Colonic mucosa (tissue), 4 donors: ENCODE results near the gene NRG3. TPM values are rescaled to one million over a fixed set of nuclear protein-coding genes. Genes with fewer than 3 reads are reported as not detected.

Experiments
- DNase-seq: peaks from one replicate; pipeline ENCODE4 v3.0.0-alpha.2; 2020
- H3K27ac ChIP-seq: fragments of 200-600 bp; one replicate; pipeline ENCODE4 v1.8.0; 2021
- H3K27me3 ChIP-seq: fragments of 200-600 bp; one replicate; pipeline ENCODE4 v1.8.0; 2021
- H3K36me3 ChIP-seq: fragments of 200-600 bp; one replicate; pipeline ENCODE4 v1.8.0; 2021
- H3K4me1 ChIP-seq: fragments of 200-600 bp; one replicate; pipeline ENCODE4 v1.8.0; 2021; ENCODE audit warnings: mild to moderate bottlenecking
- H3K4me3 ChIP-seq: fragments of 200-600 bp; one replicate; pipeline ENCODE4 v1.8.0; 2021
- H3K9ac ChIP-seq, 2 donors: one replicate each; pipeline ENCODE4 v1.7.0; 2013; ENCODE audit warnings: control low read depth in 2 of 2, low read depth in 2 of 2, low read length in 2 of 2
- H3K9me3 ChIP-seq: fragments of 200-600 bp; one replicate; pipeline ENCODE4 v1.8.0; 2021
- CTCF ChIP-seq: fragments of 200-600 bp; IDR thresholded peaks from one replicate; pipeline ENCODE4 v1.8.0; 2022; ENCODE audit warnings: antibody characterized with exemption, mild to moderate bottlenecking
- intact Hi-C: fragments of 100-400 bp; cut with DNase I; formaldehyde crosslinking; loops from one replicate; pipeline ENCODE4 v1.14.1; 2022
- total RNA-seq, 2 donors: library from RNA; stranded (reverse); fragmentation: NEBNext Ultra II Directional in 1 of 2; extraction: Animal tissue kit (Norgen Biotek cat#: 25700) in 1 of 2; gene quantifications; one replicate each; pipeline ENCODE4 v1.2.1, GENCODE V29; 2021
- donor health status: healthy.
- donor health status: DM: no; HTN: no; CAD: no.
- donor health status: DM: no; HTN: no; CAD: no.

Gene NRG3
- total RNA-seq, 2 donors from 2014 or later = 0.24 TPM; not detected in 1

- DNase-seq = no peak
- Histone ChIP-seq H3K27me3 (no peaks in the 10 kb centered on the region), H3K9me3 (no peaks in the 10 kb centered on the region), H3K4me1 (no peaks in the 10 kb centered on the region), H3K27ac (no peak overlapping the region), H3K36me3 (no peaks in the 10 kb centered on the region), H3K4me3 (no peak overlapping the region), H3K9ac (no peak overlapping the region)
- TF ChIP-seq CTCF = no peak
- intact Hi-C loops = no loop called here
Observed at GRCh38 chr10:82452046-82452445, 577.1 kb downstream of the NRG3 start.

- no peaks in the 10 kb centered on the region for H3K27me3 ChIP-seq
Observed at GRCh38 chr10:82452676-82453075, 577.7 kb downstream of the NRG3 start.

GRCh38 chr10:82453678-82454293 is 578.8 kb downstream of the NRG3 start:
- Histone ChIP-seq H3K9me3 (no peaks in the 10 kb centered on the region), H3K36me3 (no peaks in the 10 kb centered on the region), H3K9ac (no peak overlapping the region), H3K27ac (no peak overlapping the region), H3K27me3 (no peaks in the 10 kb centered on the region), H3K4me1 (no peaks in the 10 kb centered on the region), H3K4me3 (no peak overlapping the region)
- TF ChIP-seq CTCF = no peak
- DNase-seq = no peak
- intact Hi-C loops = no loop called here

More at GRCh38 chr10:82452676-82453075, 577.7 kb downstream of the NRG3 start:
- Histone ChIP-seq H3K4me1 (no peaks in the 10 kb centered on the region), H3K4me3 (no peak overlapping the region), H3K9me3 (no peaks in the 10 kb centered on the region), H3K9ac (no peak overlapping the region), H3K27ac (no peak overlapping the region), H3K36me3 (no peaks in the 10 kb centered on the region)
- intact Hi-C loops = no loop called here
- no peak for TF ChIP-seq CTCF
- DNase-seq = no peak

- H3K9ac ChIP-seq = no peak overlapping the region
- no peak for DNase-seq
- H3K9me3 ChIP-seq = no peaks in the 10 kb centered on the region
- H3K27ac ChIP-seq = no peak overlapping the region
- no peaks in the 10 kb centered on the region for H3K4me1 ChIP-seq
- no peak overlapping the region for H3K4me3 ChIP-seq
- no peak for TF ChIP-seq CTCF
- no peaks in the 10 kb centered on the region for H3K27me3 ChIP-seq
- no peaks in the 10 kb centered on the region for H3K36me3 ChIP-seq
- intact Hi-C loops = no loop called here
Observed at GRCh38 chr10:82462910-82463551, 588.0 kb downstream of the NRG3 start.

GRCh38 chr10:82463614-82464013 is 588.6 kb downstream of the NRG3 start:
- TF ChIP-seq CTCF = no peak
- Histone ChIP-seq H3K9ac (no peak overlapping the region), H3K27ac (no peak overlapping the region), H3K9me3 (no peaks in the 10 kb centered on the region), H3K4me1 (no peaks in the 10 kb centered on the region), H3K36me3 (no peaks in the 10 kb centered on the region), H3K27me3 (no peaks in the 10 kb centered on the region), H3K4me3 (no peak overlapping the region)
- DNase-seq = no peak
- intact Hi-C loops = no loop called here
